Measurements from ENCODE around the gene CPA5.

DNA sequence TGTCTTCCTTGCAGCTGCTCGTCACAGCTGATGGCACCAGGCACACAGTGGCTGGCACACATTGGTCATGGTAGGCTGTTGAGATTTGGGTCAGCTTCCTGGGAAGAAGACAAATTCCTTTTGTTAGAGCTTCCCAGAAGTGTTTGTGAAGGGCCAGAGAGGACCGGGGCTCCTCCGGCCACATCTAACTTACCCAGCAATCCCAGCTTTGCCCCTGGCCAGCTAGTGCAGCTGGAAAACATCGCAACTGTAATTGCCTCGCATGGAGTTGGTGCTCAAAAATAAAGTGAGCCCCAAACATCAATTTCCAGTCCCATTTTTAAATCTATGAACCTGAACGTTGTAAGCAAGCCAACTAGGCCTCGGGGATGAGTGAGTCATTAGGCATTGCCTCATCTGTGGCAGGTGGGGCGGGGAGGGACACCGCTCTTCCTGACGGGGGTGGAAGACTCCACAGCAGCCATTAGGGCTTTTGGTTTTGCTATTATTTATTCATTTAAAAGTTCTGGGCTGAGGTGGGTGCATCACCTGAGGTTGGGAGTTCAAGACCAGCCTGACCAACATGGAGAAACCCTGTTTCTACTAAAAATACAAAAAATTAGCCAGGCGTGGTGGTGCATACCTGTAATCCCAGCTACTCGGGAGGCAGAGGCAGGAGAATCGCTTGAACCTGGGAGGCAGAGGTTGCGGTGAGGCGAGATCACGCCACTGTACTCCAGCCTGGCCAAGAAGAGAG, 12.4 kb downstream of the CPA5 start:
- TF ChIP-seq, protein P1, sequence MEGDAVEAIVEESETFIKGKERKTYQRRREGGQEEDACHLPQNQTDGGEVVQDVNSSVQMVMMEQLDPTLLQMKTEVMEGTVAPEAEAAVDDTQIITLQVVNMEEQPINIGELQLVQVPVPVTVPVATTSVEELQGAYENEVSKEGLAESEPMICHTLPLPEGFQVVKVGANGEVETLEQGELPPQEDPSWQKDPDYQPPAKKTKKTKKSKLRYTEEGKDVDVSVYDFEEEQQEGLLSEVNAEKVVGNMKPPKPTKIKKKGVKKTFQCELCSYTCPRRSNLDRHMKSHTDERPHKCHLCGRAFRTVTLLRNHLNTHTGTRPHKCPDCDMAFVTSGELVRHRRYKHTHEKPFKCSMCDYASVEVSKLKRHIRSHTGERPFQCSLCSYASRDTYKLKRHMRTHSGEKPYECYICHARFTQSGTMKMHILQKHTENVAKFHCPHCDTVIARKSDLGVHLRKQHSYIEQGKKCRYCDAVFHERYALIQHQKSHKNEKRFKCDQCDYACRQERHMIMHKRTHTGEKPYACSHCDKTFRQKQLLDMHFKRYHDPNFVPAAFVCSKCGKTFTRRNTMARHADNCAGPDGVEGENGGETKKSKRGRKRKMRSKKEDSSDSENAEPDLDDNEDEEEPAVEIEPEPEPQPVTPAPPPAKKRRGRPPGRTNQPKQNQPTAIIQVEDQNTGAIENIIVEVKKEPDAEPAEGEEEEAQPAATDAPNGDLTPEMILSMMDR (IDR thresholded peaks at IDR 0.05), result no peak
- no peak for TF ChIP-seq POLR2A (IDR thresholded peaks at IDR 0.05)

Data from testis (tissue), 2 donors.